ENCODE measurements around the gene CLEC18A.
"Not testable (repeated sequence)": the region's sequence is repeated elsewhere in the genome, so short reads cannot be mapped to it uniquely, and the experiment has no call there.

Gene CLEC18A

DNA sequence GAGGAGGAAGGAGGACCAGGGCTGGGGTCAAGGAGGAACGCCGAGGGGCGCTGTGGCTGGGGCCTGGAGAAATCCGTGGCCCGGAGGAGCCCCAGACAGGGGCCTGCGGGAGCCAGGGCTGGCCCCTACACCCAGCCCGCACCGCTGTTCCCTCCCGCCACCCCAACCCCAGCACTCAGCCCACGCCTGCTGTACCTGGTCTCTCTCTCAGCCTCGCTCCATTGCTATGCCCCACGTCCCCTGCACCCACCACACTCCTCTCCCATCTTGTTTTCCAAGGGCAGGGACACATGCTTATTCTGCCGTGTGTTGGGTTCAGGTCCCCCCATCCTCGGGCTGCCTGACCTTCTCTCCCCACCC lies 518 bp downstream of the CLEC18A start:
- not testable (repeated sequence) for DNase-seq (ENCODE audit: low read depth in 1 of 2, low spot score in 1 of 2)

DNA sequence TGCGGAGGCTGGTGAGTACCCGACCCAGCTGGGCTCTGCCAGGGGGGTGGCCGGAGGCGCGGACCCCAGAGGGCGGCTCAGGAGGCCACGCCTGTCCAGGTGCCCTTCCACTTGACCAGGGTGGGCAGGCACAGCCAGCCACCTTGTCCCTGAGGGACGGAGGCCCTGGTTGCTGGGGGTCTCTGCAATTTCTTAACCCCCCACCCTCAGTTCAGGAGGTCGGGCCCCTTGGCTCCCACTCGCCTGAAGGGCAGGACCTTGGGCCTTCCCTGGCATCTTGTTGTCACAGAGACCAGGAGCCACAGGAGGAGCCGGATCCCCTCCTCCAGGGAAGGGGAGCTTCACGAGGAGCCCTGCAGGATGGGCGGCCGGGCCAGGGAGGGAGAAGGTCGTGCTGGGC lies 982 bp downstream of the CLEC18A start:
- DNase-seq (ENCODE audit: low read depth in 1 of 2, low spot score in 1 of 2) = not testable (repeated sequence)

DNA sequence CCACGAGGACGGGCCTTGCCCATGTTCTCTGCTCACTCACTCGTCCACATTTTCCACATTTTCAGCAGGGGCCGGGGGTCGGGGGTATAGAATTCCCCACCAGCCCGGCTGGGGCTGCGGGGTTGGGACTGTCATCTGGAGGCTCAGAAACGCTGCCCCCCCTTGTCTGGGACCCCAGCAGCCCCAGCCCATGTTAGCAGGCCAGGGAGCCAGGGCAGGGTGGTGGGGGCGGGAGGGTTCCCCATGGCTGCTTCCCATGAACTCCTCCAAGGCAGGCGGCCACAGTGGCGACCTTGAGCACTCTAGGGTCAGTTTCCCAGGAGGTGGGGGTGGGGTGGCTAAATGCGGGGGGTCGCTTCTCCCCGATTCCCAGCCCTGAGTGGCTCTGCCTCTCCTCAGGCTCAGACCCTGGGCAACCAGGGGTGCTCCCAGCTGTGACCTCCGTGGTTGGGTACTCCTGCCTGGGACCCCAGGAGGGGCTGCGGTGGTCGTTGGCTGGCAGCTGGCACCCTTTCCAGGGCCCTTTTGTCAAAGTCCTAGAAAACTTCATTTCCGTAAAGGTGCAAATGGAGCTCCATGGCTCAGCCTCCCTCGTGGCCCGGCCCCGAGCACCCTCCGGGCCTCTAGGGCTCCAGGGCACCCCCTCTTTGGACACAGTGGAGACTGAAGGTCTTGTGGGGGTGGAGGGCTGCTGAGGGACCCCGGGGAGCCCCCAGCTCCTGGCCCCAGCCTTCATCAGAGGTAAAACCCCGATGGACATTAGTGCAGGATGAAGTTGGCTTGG lies 1.6 kb downstream of the CLEC18A start:
- not testable (repeated sequence) for DNase-seq (ENCODE audit: low read depth in 1 of 2, low spot score in 1 of 2)

DNA sequence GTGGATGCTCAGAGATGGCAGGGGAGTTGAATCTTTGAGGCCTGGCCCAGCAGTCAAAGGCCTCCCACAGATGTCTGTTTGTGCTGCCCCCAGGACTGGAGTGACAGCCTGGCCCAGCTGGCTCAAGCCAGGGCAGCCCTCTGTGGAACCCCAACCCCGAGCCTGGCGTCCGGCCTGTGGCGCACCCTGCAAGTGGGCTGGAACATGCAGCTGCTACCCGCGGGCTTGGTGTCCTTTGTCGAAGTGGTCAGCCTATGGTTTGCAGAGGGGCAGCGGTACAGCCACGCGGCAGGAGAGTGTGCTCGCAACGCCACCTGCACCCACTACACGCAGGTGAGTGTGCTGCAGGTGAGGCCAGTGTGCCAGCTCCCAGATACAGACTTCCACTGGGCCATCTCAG lies 3.1 kb downstream of the CLEC18A start:
- DNase-seq (ENCODE audit: low read depth in 1 of 2, low spot score in 1 of 2) = not testable (repeated sequence)

DNA sequence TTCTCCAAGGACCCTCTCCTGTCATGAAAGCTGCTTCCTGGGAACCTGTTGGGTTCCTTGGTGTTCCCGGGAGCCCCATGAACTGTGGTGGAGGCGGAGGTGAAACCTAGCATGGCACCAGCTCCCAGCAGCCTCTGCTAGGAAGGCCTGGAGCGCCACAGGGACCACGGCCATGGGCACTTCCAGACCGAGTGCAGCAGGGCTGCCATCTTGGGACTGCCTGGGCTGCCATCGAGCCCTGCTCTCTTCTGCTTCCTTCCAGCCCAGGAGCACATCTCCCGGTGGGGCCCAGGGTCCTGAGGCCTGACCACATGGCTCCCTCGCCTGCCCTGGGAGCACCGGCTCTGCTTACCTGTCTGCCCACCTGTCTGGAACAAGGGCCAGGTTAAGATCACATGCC lies 12.2 kb downstream of the CLEC18A start:
- DNase-seq (ENCODE audit: low read depth in 1 of 2, low spot score in 1 of 2) = not testable (repeated sequence)

DNA sequence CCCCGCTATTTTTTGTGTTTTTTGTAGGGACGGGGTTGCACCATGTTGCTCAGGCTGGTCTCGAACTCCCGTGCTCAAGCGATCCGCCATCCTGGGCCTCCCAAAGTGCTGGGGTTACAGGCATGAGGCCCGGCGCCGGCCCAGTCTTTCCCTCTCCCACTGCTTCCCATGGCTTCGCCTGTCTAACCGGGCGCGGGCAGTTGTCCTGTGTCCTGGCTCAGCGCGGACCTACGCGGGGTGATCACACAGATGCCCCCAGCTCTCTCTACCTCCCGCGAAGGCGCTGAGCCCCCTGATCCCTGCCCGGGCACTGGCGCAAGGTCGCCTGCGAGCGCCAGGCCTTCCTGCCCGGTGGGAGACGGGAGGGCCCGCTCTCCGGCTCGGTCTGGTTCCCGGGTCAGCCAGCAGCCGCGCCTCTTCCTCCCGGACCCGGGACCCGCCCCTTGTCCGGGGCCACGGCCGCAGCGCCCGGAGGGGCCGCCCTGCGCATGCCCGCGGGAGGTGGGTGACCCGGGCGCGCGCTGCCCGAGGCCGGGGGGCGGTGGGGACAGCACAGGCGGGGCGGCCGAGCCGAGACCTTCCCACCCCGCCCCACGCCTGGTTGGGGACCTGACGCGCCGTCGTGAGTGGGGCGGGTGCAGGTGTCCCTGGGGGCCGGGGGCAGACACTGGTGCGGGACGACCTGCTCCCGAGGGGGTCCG lies 14.0 kb downstream of the CLEC18A start:
- DNase-seq (ENCODE audit: low read depth in 1 of 2, low spot score in 1 of 2) = not testable (repeated sequence)

DNA sequence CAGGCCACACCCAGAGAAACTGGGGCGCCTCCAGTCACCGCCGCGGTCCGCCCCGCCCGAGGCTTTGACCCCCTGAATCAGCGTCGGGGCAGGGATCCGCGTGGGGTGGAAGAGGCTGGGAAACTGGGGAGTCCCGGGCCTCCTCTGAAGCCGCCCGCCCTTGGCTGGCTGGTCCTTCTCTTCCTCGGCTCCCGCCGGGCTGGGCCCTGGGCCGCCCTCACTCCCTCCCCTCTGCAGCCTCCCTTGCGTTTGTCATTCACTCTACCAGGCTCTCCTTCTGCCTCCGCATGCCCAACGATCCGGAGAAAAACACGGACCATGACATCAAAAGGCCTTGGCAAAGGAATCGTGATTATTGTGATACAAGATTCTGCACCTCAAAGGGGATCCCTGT lies 14.5 kb downstream of the CLEC18A start:
- DNase-seq (ENCODE audit: low read depth in 1 of 2, low spot score in 1 of 2) = not testable (repeated sequence)

DNA sequence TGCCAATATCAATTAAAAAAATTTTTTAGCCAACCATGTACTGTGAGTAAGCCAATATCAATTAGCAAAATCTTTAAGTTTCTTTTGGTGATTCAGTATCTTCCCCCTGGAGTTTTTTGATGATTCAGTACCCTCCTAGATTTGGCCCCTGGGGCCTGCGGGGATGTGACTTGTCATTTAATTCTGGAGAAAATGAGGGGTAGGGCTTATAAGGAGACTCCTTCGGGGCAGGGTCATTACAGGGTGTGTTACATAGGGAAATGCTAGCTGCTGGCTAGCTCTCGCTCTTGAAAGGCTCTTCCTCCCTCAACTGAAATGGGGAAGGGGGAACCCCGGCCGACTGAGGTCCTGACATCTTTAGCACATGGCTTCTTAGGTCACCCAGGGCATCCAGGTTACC lies 16.6 kb downstream of the CLEC18A start:
- DNase-seq (ENCODE audit: low read depth in 1 of 2, low spot score in 1 of 2) = not testable (repeated sequence)

DNA sequence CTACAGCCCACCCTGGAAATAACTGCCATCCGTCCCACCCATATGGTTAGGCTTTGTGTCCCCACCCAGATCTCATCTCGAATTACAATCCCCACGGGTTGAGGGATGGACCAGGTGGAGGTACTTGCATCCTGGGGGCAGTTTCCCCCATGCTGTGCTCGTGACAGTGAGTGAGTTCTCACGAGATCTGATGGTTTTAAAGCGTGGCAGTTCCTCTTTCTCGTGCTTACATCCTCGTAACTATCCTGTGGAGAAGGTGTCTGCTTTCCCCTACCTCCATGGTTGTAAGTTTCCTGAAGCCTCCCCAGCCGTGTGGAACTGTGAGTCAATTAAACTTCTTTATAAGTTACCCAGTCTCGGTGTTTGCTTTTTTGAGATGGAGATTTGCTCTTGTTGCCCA lies 17.0 kb downstream of the CLEC18A start:
- DNase-seq (ENCODE audit: low read depth in 1 of 2, low spot score in 1 of 2) = not testable (repeated sequence)

DNA sequence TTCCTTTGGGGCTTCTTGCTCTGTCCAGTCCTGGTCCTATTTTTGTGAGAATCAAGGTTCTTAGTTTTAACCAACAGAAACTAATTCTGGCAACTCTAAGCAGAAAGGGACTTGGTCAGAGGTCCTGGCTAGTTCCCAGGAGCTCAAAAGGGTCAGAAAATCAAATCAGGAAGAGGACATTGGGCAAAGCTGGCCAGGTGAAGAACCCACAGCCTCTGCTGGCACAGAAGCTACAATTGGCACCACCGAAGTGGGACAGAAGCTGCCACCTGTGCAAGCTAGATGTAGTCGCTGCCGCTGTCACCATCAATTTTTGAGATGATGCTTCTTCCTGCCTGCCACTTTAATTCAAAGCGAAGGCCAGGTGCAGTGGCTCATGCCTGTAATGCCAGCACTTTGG lies 18.5 kb downstream of the CLEC18A start:
- DNase-seq (ENCODE audit: low read depth in 1 of 2, low spot score in 1 of 2) = not testable (repeated sequence)

DNA sequence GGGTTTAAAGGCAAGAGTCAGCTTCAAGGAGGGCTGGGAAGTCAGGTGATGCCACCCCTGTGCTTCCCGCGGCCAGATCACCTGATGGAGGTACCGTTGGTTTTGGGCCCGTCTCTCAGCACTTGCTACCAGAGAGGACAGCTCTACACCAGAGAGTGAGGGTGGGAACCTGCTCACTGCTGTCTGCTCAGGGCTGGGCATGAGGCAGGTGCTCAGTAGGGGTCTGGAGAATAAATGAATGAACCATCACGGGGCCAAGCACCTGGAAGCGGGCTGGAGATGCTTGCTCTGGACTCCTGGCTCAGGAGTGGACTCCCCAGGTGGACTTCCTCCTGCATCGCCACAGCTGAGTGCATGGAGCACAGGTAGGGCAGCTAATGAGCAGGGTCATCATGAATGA lies 21.0 kb downstream of the CLEC18A start:
- DNase-seq (ENCODE audit: low read depth in 1 of 2, low spot score in 1 of 2) = not testable (repeated sequence)

DNA sequence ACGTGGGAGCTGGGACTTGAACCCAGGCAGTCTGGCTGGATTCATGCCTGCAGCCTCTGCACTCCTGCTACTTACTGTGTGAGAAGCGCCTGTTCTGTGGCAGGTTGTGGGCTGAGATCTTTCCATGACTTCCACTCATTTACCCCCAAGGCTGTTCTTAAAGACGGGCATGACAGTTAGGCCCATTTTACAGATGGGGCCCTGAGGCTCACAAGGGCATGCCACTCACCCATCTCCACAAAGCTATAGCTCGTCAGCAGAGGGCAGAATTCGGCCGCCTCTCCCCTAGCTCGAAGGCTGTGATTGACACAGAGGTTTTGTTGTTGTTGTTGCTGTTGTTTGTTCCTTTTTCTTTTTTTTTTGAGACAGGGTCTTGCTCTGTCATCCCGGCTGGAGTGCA lies 21.8 kb downstream of the CLEC18A start:
- DNase-seq (ENCODE audit: low read depth in 1 of 2, low spot score in 1 of 2) = not testable (repeated sequence)

DNA sequence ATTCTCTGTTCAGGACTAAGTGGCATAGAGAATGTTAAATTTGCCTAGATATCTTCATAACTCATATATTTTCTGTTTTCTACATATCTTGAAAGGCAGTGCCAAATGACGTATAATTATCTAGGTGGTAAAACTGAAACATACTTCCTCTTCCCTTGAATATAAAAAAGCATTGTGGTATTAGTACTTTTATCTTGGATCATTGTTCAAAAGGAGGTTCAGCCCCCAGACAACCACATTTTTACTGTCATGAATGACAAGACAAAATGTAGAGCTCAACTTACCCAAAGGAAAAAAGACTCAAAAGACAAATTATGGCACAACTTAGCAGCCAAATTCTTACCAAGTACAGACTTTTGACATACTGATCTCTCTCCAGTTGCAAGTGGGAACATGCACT lies 34.1 kb downstream of the CLEC18A start:
- DNase-seq (ENCODE audit: low read depth in 1 of 2, low spot score in 1 of 2) = not testable (repeated sequence)

DNA sequence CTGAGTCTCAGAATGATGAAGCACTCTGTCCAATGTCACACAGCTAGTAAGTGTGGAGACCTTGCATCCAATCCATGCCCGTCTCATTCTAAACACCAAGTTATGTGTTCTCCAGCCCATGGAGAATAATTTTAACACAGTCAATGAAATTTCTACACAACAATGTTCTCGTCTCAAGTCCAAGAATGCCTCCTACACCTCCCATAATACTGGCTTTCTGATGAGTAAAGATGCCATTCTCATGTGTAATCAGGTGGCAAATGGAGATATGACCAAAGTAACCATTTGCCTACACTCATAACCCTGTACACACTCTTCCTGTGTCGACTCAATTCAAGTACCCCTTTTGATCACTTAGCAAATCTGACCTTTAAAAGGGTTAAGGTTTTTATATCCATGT lies 46.8 kb downstream of the CLEC18A start:
- DNase-seq (ENCODE audit: low read depth in 1 of 2, low spot score in 1 of 2) = not testable (repeated sequence)

DNA sequence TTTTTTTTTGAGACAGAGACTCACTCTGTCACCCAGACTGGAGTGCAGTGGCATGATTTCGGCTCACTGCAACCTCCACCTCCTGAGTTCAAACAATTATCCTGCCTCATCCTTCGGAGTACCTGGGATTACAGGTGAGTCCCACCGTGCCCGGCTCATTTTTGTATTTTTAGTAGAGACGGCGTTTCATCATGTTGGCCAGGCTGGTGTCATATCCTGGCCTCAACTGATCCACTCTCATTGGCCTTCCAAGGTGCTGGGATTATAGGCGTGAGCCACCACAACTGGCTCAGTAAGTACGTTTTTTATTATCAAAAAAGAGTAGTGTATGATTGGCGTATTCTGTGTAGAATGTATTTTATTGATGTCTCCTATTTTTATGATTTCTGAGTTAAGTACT lies 48.7 kb downstream of the CLEC18A start:
- DNase-seq (ENCODE audit: low read depth in 1 of 2, low spot score in 1 of 2) = not testable (repeated sequence)

DNA sequence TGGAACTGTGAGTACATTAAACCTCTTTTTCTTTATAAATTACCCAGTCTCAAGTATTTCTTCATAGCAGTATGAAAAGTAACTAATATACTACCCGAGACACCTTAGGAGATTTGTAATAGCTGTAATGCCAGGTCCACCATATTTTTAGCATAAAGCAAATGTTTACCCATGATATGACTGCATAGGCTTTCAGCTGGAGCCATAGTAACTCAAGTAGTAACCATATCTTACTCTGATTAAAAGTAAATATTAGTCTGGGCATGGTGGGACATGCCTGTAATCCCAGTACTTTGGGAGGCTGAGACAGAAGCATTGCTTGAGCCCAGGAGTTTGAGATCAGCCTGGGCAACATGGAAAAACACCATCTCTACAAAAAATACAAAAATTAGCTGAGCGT lies 52.4 kb downstream of the CLEC18A start:
- DNase-seq (ENCODE audit: low read depth in 1 of 2, low spot score in 1 of 2) = not testable (repeated sequence)

DNA sequence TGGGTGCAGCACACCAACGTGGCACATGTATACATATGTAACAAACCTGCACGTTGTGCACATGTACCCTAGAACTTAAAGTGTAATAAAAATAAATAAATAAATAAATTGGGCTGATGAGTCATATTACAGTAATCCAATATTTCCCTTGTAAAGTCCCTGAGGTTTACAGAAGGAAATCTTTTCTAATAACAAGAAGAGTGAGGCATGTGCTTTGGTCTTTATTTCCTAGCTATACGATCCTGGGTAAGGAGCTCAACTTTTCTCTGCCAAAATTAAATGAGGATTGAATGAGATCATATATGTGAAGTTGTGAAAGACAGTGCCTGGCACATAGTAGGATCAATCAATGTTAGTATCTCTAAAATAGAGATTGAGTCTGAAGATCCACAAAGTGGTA lies 57.5 kb downstream of the CLEC18A start:
- not testable (repeated sequence) for DNase-seq (ENCODE audit: low read depth in 1 of 2, low spot score in 1 of 2)

DNA sequence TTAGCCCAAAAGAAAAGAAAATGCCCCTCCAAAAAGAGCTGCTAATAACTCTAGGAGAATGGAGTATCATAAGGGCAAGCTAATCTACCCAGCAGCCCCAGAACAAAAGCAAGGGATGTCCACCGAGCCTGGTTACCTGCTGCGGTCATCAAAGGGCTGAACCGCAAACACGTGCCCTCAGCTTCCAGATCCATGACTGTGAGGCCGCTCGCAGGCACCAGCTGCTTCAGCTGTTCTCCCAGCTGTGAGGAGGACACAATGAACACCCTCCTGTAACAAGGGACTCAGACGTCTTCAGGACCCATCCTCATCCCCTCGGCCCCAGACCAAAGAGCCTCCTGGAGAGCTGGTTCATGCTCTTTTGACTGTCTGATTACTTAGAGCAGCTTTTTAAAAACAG lies 59.5 kb downstream of the CLEC18A start:
- not testable (repeated sequence) for DNase-seq (ENCODE audit: low read depth in 1 of 2, low spot score in 1 of 2)

DNA sequence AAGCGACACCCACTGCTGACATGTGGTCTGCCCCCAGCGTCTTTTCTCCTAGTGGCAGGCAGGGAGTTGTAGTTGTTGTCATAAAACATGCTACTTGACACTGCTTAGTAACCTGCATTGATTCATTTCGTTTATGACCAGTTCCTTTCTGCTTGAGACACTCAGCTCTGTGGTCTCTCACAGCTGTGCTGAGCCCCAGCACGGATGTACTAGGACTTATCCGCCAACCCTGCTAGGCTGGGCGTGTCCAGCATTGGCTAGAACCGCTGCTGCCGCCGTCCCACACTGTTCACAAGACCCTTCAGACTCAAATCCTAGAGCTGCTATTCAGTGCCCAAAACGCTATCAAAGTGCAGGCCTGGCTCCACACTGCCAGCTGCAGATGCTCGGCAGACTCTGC lies 60.0 kb downstream of the CLEC18A start:
- not testable (repeated sequence) for DNase-seq (ENCODE audit: low read depth in 1 of 2, low spot score in 1 of 2)

DNA sequence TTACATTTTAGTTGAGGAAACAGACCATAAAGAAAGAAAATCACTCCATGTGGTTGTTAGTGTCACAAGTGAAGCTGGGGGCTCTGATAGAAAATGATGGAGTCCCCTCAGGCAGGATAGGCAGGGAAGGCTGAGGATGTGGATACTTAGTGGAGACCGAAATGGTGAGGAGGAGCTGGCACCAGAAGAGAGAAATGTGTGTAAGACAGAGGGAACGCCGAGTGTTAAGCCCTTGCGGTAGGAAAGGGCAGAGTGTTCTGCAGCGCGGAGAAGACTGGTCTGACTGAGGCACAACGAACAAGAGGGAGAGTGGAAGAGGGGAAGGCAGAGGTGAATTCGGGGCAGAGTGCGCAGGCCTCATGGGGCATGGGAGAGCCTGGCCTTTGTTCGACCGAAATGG lies 61.2 kb downstream of the CLEC18A start:
- not testable (repeated sequence) for DNase-seq (ENCODE audit: low read depth in 1 of 2, low spot score in 1 of 2)

DNA sequence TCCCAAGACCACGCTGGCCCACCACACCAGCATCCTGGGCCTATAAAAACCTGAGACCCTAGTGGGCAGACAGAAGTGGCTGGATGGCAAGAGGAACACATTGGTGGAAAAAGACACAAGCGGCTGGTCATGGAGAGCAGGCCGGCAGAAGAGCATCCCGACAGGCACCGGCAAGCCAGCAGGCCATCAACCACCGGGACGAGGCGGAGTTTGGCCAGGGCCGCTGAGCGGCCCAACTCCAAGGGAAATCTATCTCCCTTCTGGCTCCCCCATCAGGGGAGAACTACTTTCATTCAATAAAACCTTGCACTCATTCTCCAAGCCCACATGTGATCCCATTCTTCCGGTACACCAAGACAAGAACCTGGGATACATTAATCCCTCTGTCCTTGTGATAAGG lies 61.8 kb downstream of the CLEC18A start:
- DNase-seq (ENCODE audit: low read depth in 1 of 2, low spot score in 1 of 2) = not testable (repeated sequence)
